Measurements from ENCODE around the gene DLG5. TPM values are rescaled to one million over a fixed set of nuclear protein-coding genes. Genes with fewer than 3 reads are reported as not detected.

DLG5 gene
- total RNA-seq, 4 donors from 2014 or later, result 28.6 to 51.2 (median 40.3) TPM

DNA sequence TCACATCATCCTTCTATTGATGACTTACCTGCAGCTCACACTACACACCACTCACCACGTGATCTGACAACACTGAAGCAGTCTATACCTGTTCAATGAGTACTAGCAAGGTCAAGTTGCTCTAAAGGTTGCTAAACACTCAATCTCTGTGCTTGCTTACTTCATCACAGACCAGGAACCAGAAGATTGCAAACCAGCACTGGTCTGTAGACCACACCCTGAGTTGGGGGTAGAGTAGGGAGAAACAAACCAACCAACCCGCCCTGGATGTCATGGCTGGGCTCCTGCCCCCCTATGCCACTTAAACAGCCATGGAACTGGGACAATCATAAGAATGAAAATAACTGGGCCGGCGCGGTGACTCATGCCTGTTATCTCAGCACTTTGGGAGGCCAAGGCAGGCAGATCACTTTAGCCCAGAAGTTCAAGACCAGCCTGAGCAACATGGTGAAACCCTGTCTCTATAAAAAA lies 19.6 kb downstream of the DLG5 start:
- no peak overlapping the region for H3K27ac ChIP-seq
- in situ Hi-C loops (cut with MboI; ENCODE audit: low sequenced_read_pairs in 4 of 4) (no loop called here), intact Hi-C loops (cut with DNase I; ENCODE audit: low total_unique reads) (loop anchor here (5.0 kb wide), 2 partner anchors 60 to 95 kb away; no protein-coding TSS in a partner anchor)
- no peaks in the 10 kb centered on the region for H3K9me3 ChIP-seq
- H3K36me3 ChIP-seq, result no peaks in the 10 kb centered on the region
- H3K4me3 ChIP-seq, result no peak overlapping the region
- DNase-seq (no peak), ATAC-seq (no peak)
- H3K4me1 ChIP-seq, result peaks cover 63 to 65% of the 10 kb centered on the region in 2 donors
- no peak for TF ChIP-seq POLR2A (IDR thresholded peaks at IDR 0.05)
- TF ChIP-seq, protein P1, sequence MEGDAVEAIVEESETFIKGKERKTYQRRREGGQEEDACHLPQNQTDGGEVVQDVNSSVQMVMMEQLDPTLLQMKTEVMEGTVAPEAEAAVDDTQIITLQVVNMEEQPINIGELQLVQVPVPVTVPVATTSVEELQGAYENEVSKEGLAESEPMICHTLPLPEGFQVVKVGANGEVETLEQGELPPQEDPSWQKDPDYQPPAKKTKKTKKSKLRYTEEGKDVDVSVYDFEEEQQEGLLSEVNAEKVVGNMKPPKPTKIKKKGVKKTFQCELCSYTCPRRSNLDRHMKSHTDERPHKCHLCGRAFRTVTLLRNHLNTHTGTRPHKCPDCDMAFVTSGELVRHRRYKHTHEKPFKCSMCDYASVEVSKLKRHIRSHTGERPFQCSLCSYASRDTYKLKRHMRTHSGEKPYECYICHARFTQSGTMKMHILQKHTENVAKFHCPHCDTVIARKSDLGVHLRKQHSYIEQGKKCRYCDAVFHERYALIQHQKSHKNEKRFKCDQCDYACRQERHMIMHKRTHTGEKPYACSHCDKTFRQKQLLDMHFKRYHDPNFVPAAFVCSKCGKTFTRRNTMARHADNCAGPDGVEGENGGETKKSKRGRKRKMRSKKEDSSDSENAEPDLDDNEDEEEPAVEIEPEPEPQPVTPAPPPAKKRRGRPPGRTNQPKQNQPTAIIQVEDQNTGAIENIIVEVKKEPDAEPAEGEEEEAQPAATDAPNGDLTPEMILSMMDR (IDR thresholded peaks at IDR 0.05 in 4 of 5, conservative IDR thresholded peaks at IDR 0.05 in 1 of 5), result no peak
- H3K27me3 ChIP-seq, result no peaks in the 10 kb centered on the region

DNA sequence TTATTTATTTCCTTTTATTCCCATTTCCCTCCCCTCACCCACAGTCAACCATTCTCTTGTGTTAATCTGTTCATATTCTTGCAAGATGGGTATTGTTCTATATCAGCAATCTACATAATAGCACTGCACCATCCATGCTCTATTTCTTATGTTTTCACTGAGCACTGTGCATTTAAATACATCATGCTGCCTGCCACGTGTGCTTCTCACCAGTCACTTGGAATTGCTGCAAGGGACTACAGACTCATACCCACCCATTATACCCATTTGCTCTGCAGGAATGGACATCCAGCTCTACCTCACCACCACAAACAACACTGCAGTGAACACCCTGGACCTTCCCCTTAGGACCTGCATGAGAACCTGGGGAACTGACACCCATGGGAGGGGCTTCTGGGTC lies 20.8 kb downstream of the DLG5 start:
- Histone ChIP-seq H3K4me3 (no peak overlapping the region), H3K4me1 (peaks cover 64 to 68% of the 10 kb centered on the region in 2 donors), H3K36me3 (no peaks in the 10 kb centered on the region), H3K27ac (no peak overlapping the region), H3K27me3 (no peaks in the 10 kb centered on the region), H3K9me3 (no peaks in the 10 kb centered on the region)
- ATAC-seq (no peak), DNase-seq (no peak)
- no peak for TF ChIP-seq POLR2A (IDR thresholded peaks at IDR 0.05)
- TF ChIP-seq, protein P1 (IDR thresholded peaks at IDR 0.05 in 4 of 5, conservative IDR thresholded peaks at IDR 0.05 in 1 of 5), result no peak
- intact Hi-C loops (cut with DNase I; ENCODE audit: low total_unique reads) (loop anchor here (5.0 kb wide), 2 partner anchors 58 to 97 kb away; no protein-coding TSS in a partner anchor), in situ Hi-C loops (cut with MboI; ENCODE audit: low sequenced_read_pairs in 4 of 4) (no loop called here)

DNA sequence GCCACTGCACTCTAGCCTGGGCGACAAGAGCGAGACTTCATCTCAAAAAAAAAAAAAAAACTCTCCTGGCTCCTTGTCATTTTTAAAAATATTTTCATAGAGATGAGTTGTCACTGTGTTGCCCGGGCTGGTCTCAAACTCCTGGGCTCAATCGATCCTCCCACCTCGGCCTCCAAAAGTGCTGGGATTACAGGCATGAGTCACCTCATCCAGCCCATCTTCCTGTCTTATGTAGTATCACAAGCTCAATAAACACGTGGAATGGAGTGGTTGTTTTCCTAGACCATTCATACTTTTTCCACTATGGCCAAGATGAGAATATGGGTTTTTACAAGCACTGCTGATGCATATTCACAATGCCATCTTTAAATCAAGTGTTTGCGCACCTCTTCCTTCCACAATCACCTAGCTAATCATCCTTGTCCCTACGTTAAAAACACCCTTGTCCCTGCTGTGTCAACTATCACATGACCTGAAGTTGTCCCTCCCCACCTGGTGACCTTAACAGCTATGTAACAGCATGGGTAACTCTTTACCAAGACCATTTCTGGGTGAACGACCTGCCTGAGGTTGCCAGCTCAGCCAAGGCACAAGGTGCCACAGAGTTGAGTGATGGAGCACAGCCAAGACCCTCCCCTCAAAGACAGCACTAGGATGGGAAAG lies 21.3 kb downstream of the DLG5 start:
- ATAC-seq, result no peak

GRCh38 chr10:77904100-77904840 lies 22.3 kb downstream of the DLG5 start:
- intact Hi-C loops (cut with DNase I; ENCODE audit: low total_unique reads), result no loop called here
- no peak overlapping the region for H3K4me3 ChIP-seq
- peaks cover 66 to 70% of the 10 kb centered on the region in 2 donors for H3K4me1 ChIP-seq
- no peak for TF ChIP-seq POLR2A (IDR thresholded peaks at IDR 0.05)
- TF ChIP-seq, protein P1 (IDR thresholded peaks at IDR 0.05 in 4 of 5, conservative IDR thresholded peaks at IDR 0.05 in 1 of 5), result no peak
- ATAC-seq, result no peak
- H3K27me3 ChIP-seq, result no peaks in the 10 kb centered on the region
- no peaks in the 10 kb centered on the region for H3K36me3 ChIP-seq
- in situ Hi-C loops (cut with MboI; ENCODE audit: low sequenced_read_pairs in 4 of 4), result no loop called here
- no peak overlapping the region for H3K27ac ChIP-seq
- no peak for DNase-seq
- no peaks in the 10 kb centered on the region for H3K9me3 ChIP-seq

More for the DNA sequence above, 21.3 kb downstream of the DLG5 start:
- Histone ChIP-seq H3K27me3 (no peaks in the 10 kb centered on the region), H3K9me3 (no peaks in the 10 kb centered on the region), H3K4me1 (peaks cover 66 to 70% of the 10 kb centered on the region in 2 donors), H3K4me3 (no peak overlapping the region), H3K36me3 (no peaks in the 10 kb centered on the region), H3K27ac (no peak overlapping the region)
- no peak for DNase-seq
- TF ChIP-seq, protein P1 (IDR thresholded peaks at IDR 0.05 in 4 of 5, conservative IDR thresholded peaks at IDR 0.05 in 1 of 5), result no peak
- TF ChIP-seq POLR2A (IDR thresholded peaks at IDR 0.05), result no peak
- intact Hi-C loops (cut with DNase I; ENCODE audit: low total_unique reads), result loop anchor here (5.0 kb wide), 2 partner anchors 58 to 97 kb away; no protein-coding TSS in a partner anchor
- in situ Hi-C loops (cut with MboI; ENCODE audit: low sequenced_read_pairs in 4 of 4), result no loop called here

Measured in gastrocnemius medialis (tissue), 4 donors.